ENCODE measurements around the gene COL6A2.

COL6A2 gene

DNA sequence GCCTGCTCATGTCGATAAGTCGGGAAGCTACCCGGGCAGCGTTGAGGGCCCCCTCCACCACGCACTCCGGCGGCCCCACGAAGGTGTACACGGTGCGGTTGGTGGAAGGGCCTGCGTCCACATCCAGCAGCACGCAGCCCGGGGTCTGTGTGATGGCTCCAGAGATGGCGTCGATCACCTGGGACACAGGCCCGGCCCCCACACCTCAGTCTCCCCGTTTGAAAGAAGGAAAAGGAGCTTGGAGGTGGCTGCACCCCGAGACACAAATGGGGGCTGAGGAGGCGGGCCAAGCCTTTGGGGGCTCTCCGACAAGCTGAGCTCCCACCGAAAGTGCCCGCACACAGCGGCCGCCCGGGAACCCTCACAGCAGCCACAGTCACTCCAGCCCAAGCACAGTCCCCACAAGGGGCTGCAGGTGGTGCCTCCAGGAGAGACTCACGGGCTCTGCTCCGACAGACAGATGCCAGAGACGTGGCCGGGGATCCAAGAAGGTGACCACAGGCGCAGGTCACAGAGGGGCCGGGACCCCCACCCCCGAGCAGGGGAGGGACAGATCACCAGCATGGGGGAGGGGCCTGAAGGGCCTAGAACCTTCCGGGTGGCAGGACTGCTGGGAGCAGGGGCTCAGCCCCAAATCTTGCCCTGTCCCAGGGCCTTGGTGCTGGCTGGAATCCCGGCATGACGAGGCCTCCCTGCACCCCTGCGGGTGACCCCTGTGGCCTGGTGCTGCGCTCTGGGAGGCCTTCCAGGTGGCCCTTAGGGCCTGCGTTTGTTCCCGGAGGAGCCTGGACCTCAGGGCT lies 56.4 kb downstream of the COL6A2 start:
- Histone ChIP-seq H3K27ac (ENCODE audit: low read depth, low read length) (no peak overlapping the region), H4K20me1 (ENCODE audit: control insufficient read depth, insufficient read depth, low read depth, low read length) (no peaks in the 10 kb centered on the region), H3K4me2 (ENCODE audit: low read length) (no peak overlapping the region), H3K4me1 (ENCODE audit: control insufficient read depth, low read length) (no peaks in the 10 kb centered on the region; the same call in 1 of the 2 replicates), H3K9me3 (ENCODE audit: control insufficient read depth, insufficient read depth, low read length) (no peaks in the 10 kb centered on the region), H3K36me3 (ENCODE audit: control insufficient read depth, low read length) (no peaks in the 10 kb centered on the region), H3F3A (ENCODE audit: control insufficient read depth, insufficient read depth) (no peaks in the 10 kb centered on the region), H3K79me2 (ENCODE audit: control insufficient read depth, low read length) (no peaks in the 10 kb centered on the region), H3K4me3 (ENCODE audit: low read length) (no peak overlapping the region), H3K9me2 (replicated peaks; ENCODE audit: control insufficient read depth, low read length) (no peaks in the 10 kb centered on the region), H3K27me3 (ENCODE audit: control insufficient read depth, low read length) (no peaks in the 10 kb centered on the region)
- TF ChIP-seq, protein P1, sequence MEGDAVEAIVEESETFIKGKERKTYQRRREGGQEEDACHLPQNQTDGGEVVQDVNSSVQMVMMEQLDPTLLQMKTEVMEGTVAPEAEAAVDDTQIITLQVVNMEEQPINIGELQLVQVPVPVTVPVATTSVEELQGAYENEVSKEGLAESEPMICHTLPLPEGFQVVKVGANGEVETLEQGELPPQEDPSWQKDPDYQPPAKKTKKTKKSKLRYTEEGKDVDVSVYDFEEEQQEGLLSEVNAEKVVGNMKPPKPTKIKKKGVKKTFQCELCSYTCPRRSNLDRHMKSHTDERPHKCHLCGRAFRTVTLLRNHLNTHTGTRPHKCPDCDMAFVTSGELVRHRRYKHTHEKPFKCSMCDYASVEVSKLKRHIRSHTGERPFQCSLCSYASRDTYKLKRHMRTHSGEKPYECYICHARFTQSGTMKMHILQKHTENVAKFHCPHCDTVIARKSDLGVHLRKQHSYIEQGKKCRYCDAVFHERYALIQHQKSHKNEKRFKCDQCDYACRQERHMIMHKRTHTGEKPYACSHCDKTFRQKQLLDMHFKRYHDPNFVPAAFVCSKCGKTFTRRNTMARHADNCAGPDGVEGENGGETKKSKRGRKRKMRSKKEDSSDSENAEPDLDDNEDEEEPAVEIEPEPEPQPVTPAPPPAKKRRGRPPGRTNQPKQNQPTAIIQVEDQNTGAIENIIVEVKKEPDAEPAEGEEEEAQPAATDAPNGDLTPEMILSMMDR (IDR thresholded peaks at IDR 0.05; ENCODE audit: low read depth, low read length, poor library complexity, severe bottlenecking) = no peak
- TF ChIP-seq EZH2phosphoT487 (IDR thresholded peaks at IDR 0.05; ENCODE audit: borderline replicate concordance, low read length) = no peak

- Histone ChIP-seq H3K9me2 (replicated peaks; ENCODE audit: control insufficient read depth, low read length) (no peaks in the 10 kb centered on the region), H3K27ac (ENCODE audit: low read depth, low read length) (no peak overlapping the region), H3K4me2 (ENCODE audit: low read length) (no peak overlapping the region), H4K20me1 (ENCODE audit: control insufficient read depth, insufficient read depth, low read depth, low read length) (no peaks in the 10 kb centered on the region), H3K36me3 (ENCODE audit: control insufficient read depth, low read length) (no peaks in the 10 kb centered on the region), H3F3A (ENCODE audit: control insufficient read depth, insufficient read depth) (no peaks in the 10 kb centered on the region), H3K4me1 (ENCODE audit: control insufficient read depth, low read length) (no peaks in the 10 kb centered on the region; the same call in 1 of the 2 replicates), H3K4me3 (ENCODE audit: low read length) (no peak overlapping the region), H3K27me3 (ENCODE audit: control insufficient read depth, low read length) (no peaks in the 10 kb centered on the region), H3K79me2 (ENCODE audit: control insufficient read depth, low read length) (no peaks in the 10 kb centered on the region), H3K9me3 (ENCODE audit: control insufficient read depth, insufficient read depth, low read length) (no peaks in the 10 kb centered on the region)
- TF ChIP-seq EZH2phosphoT487 (IDR thresholded peaks at IDR 0.05; ENCODE audit: borderline replicate concordance, low read length) = no peak
- TF ChIP-seq, protein P1 (IDR thresholded peaks at IDR 0.05; ENCODE audit: low read depth, low read length, poor library complexity, severe bottlenecking) = no peak
Measured at GRCh38 chr21:46154955-46155513, 57.1 kb downstream of the COL6A2 start.

DNA sequence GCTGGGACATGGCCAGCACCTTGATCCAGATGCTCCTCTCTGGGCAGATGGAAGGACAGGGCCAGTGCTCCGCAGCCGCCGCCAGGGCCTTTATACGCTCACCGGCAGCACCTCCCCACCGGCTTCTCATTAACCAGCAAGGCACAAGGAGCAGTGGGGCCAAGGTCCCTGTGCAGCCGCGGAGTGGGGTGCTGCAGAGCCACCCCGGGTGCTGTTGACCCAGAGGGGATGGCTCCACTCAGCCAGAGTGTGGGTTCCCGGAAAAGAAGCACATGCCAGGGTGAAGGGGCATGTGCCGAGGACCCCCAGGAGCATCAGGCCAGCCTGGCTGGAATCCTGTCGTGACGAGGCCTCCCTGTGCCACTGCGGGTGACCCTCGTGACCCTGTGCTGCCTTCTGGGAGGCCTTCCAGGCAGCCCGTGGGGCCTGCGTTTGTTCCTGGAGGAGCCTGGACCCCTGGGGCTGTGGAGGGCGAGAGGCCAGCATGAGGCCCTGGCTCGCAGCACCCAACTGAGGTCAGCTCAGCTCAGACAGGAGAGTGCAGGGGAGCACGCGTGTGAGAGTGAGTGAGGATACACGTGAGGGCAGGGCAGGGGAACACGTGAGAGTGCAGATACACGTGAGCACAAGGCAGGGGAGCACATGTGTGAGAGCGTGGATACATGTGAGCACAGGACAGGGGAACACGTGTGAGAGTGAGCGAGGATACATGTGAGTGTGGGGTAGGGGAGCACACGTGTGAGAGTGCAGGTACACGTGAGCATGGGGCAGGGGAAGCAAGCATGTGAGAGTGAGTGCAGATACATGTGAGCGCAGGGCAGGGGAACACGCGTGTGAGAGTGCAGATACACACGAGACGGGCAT lies 57.8 kb downstream of the COL6A2 start, which contains the start of gene FTCD:
Gene FTCD, minus strand, starts transcription at position 66 of the 864 bp plus-strand sequence. Its CDS starts 56 bp downstream, at position 10.
- H3K27me3 ChIP-seq (ENCODE audit: control insufficient read depth, low read length) = no peaks in the 10 kb centered on the region
- no peak within 1 kb of the TSS for H3K4me3 ChIP-seq (ENCODE audit: low read length)
- H3K4me2 ChIP-seq (ENCODE audit: low read length) = no peak within 1 kb of the TSS
- H3K9me2 ChIP-seq (replicated peaks; ENCODE audit: control insufficient read depth, low read length) = no peaks in the 10 kb centered on the region
- TF ChIP-seq, protein P1 (IDR thresholded peaks at IDR 0.05; ENCODE audit: low read depth, low read length, poor library complexity, severe bottlenecking) = no peak
- TF ChIP-seq EZH2phosphoT487 (IDR thresholded peaks at IDR 0.05; ENCODE audit: borderline replicate concordance, low read length) = no peak
- H3F3A ChIP-seq (ENCODE audit: control insufficient read depth, insufficient read depth) = no peaks in the 10 kb centered on the region
- H3K4me1 ChIP-seq (ENCODE audit: control insufficient read depth, low read length) = no peaks in the 10 kb centered on the region; the same call in 1 of the 2 replicates
- no peaks in the 10 kb centered on the region for H4K20me1 ChIP-seq (ENCODE audit: control insufficient read depth, insufficient read depth, low read depth, low read length)
- H3K9me3 ChIP-seq (ENCODE audit: control insufficient read depth, insufficient read depth, low read length) = no peaks in the 10 kb centered on the region
- no peaks in the 10 kb centered on the region for H3K36me3 ChIP-seq (ENCODE audit: control insufficient read depth, low read length)
- no peaks in the 10 kb centered on the region for H3K79me2 ChIP-seq (ENCODE audit: control insufficient read depth, low read length)
- H3K27ac ChIP-seq (ENCODE audit: low read depth, low read length) = no peak within 1 kb of the TSS

All from DOHH2 (cell line).